GM12892 (cell line): ENCODE measurements around the gene PIP5KL1.

ENCODE experiments used
- DNase-seq: peaks from one replicate; pipeline ENCODE4 v3.0.0; 2011; ENCODE audit not compliant: insufficient read length
- FAIRE-seq: peaks from 2 replicates; lab custom pipeline; 2011; peaks lifted over from hg19 to GRCh38; lab: Jason Lieb, UNC
- POLR2A ChIP-seq: IDR thresholded peaks from 2 replicates; pipeline ENCODE4 v1.6.1; 2011; ENCODE audit warnings: low read depth, low read length, control low read depth
- POLR2AphosphoS5 ChIP-seq: IDR thresholded peaks from 2 replicates; pipeline ENCODE4 v1.6.1; 2011; ENCODE audit warnings: low read depth, low read length, control low read depth
- TAF1 ChIP-seq: IDR thresholded peaks from 2 replicates; pipeline ENCODE4 v1.6.1; 2011; ENCODE audit warnings: low read depth, mild to moderate bottlenecking, control low read depth, low read length, borderline replicate concordance

The PIP5KL1 gene

DNA sequence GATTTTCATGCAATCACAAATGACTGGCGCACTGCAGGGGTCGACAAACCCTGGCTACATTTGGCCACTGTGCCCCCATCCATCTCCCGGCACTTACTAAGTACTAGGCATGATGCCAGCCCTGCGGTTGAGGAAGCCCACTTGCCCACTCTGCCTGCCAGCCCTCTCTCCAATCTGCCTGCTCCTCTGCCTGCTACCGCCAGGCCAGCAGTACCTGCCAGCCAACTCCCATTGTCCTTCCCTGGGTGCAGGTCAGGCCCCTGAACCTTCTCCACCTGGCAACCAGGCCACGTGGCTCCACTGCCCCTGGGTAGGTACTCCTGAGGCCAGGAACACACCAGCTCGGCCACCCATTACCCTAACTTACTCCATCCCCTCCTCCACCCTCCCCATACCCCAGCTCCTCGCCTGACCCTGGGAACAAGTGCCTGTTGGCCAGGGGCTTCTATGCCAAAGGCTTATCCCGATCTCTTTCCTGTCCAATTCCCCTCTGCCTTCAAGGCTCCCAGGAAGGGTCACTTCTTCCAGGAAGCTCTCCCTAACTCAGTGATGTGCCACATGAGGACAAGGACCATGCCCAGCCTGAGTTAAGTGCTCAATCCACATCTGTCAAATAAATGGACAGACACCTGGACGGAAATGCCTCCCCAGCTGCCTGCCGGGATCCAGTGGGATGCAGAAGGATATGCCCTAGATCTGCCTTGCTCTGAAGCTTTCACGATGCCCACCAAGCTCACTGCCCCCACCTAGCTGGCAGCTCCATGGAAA, 43.6 kb upstream of the PIP5KL1 start:
- FAIRE-seq = no peak
- no peak for TF ChIP-seq POLR2A
- no peak for TF ChIP-seq TAF1
- TF ChIP-seq POLR2AphosphoS5 = no peak
- DNase-seq = no peak

DNA sequence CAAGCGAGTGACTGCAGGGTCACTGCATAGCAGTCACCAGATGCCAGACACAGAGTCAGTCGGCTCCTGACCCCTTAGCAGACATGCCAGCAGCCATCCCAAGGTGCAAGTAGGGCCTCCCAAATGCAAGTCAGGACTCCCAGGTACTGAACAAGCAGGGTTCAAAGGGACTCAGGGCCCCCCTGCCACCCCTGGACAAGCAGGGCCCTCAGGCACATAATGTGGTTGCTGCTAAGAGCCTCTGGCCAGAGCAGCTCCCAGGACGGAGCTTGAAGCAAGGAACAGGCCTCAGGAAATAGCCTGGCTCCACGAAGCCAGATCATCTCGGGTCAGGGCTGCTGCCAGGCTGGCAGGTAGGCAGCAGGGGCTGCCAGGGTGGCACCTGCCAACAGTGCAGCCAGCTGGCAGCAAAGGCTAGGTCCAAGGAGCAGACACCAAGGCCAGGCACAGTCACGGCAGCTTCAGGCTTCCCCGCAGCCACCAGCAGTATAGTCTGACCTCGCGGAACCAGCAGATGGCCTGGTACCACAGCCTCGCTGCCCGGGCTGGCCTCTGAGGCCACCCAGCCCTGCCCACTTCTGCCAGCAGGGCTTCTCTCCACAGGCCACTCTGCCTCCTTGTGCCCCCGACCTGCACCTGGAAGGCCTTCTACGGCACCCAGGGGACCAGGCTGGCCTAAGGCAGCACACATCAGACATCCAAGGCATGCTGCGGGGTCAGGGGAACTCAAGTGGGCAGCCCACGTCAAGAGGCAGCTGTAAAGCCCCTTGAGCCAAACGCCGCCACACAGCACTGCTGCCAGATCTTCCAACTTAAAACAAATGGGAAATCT, 42.8 kb upstream of the PIP5KL1 start:
- DNase-seq (no peak), FAIRE-seq (no peak)
- TF ChIP-seq POLR2AphosphoS5 (no peak), POLR2A (no peak), TAF1 (no peak)

DNA sequence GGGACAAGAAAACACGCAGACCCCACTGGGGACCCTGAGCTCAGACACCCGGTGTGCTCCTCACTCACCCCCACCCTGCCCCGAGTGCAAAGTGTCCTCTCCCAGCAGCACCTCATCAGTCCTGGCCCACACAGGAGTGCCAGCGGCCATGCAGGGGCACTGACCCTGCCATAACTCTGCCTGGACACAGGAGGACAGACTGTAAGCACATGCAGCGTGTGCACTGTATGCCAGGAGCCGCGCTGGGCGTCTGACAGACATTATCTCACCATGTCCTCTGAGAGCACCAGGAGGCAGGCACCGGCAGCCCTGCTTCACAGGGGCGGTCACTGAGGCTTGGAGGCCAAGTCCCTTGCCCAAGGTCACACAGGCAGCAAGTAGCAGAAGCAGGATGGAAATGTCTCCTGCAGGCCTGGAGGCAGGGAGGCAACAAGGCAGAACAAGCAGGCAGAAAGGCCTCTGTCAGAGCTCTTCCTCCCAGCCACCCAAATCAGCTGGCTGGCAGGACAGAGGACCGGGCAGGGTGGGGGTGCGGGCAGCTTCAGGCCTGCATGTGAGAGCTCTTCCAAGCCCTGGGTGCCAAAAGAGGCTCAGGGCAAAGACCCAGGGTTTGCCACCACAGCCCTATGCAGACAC, 41.8 kb upstream of the PIP5KL1 start:
- FAIRE-seq (no peak), DNase-seq (no peak)
- TF ChIP-seq POLR2AphosphoS5 (no peak), POLR2A (no peak), TAF1 (no peak)

DNA sequence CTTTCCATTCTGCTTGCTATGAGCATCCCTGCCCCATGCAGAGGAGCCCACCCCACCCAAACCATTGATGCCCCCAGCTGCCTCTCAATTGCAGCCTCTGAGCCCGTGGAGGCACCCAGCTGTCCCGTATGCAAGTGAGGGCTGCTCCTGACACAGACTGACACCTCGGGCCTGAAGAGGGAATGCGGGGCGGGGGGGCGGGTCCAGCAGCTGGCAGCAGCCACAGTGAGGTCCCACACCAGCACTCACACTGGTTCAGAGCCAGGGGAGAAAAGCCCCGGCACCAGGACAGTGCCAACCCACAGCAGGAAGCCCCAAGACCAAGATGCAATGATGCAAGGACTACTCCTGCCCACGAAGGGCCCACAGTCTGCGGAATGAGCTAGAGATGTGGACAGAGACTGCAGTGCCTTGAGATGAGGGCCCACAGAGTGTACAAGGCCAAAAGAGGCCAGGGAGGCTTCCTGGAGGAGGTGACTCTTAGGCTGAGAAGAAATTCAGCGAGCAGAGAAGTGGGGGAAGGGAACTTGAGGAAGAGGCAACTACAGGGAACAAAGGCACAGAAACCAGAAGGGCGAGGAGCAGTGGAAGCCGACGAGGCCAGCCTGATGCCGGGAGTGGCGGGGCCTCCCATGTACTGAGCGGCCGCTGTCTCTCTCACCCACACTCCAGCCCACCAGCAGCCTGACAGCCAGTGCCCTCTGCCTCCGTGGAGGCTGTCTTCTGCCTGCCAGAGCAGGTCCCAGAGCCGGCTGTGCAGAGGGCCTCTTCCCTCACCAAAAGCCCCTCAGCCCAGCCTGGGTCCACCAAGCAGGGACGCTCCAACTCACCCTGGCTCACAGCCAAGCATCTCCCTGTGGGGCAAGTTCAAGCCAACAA, 41.0 kb upstream of the PIP5KL1 start:
- TF ChIP-seq POLR2A = no peak
- no peak for TF ChIP-seq TAF1
- no peak for TF ChIP-seq POLR2AphosphoS5
- peak; percentile 42 for FAIRE-seq
- no peak for DNase-seq

DNA sequence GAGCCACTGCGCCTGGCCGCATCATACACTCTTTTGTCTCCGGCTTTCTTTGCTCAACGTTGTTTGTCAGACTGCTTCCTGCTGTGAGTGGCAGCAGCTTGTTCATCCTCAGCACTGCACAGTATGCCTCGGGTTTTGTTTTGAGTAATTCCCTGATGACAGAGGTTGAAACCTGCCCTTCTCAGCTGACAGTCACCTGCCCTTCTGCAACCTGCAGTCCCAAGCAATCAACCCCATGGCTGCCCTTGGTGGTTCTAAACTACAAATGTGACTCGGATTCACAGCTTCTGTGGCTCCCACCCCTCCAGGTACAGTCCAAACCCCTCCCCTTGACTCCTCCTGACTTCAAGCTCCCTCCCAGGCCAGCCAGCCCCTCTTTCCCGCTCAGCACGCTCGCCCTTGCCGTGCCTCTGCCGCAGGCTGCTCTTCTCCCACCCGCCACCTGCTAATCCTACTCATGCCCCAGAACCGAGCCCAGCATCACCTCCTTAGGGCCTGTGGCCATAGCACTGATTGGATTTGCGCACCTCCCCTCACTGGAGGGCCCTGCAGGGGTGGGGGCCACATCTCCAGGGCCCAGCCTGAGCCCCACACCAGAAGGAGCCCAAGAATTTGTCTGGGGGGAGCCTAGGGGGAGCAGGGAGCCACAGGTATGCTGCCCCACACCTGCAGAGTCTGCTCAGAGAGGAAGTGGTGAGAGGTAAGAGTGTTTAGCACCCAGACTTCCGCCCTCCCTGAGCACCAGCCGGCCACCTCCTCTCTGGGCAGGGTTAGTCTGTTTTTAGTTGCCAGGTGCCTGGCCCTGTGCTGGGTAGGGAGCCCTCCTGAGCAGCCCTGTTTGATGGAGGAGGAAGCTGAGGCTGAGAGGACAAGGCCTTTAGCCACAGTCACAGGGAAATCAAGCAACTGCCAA, 40.1 kb upstream of the PIP5KL1 start:
- peak; percentile 90 for DNase-seq
- TF ChIP-seq POLR2A (0 out of 2 replicates have a peak, but pooled peaks have one; percentile 35), POLR2AphosphoS5 (no peak), TAF1 (no peak)
- peak; percentile 100 for FAIRE-seq

DNA sequence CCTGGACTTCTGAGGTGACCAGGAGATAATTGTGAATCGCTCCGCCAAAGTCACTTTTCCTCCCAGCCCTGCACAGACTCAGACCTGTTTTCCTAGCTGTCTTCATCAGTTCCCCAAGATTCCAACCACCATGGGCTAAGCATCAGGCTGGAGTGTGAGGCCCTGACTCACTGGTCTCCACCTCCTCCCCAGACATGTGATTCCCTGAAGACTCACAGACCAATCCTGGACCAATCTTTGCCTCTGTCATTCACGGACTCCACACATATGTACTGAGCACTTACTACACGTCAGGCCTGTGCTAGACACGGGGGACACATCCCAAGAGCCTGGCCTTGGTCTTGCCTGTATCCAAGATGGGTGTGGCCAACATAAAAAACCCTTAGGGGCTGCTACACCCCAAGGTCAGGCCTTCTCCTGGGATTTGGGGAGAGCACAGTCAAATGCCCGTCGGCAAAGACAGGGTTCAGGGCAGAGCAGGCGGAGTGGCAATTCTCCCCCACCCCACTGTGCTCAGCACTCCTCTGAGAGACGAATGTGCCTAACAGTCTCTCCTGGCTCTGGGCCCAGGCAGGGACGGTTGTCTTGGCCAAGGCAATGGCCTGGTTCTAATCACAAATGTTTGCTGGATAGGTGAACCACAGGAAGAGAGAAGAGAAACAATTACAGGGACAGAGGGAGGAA, 38.3 kb upstream of the PIP5KL1 start:
- FAIRE-seq (no peak), DNase-seq (no peak)
- TF ChIP-seq TAF1 (no peak), POLR2AphosphoS5 (no peak), POLR2A (no peak)

DNA sequence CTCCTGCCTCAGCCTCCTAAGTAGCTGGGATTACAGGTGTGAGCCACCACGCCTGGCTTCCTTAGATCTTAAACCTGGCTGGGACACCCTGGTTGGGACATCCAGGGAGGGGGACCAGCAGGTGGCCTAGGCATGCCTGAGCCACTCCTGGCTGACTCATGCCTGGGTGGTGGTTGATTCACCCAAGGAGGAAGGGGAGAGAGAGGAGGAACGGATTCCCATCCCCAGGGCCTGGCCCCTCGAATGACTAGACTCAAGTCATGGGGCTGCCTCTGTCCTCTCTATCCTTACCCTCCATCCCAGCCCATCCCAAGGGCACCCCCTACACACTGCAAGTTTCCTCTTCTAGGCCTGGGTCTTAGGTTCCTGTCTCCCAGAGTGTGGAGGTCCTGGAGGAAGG, 37.5 kb upstream of the PIP5KL1 start:
- DNase-seq (no peak), FAIRE-seq (no peak)
- no peak for TF ChIP-seq POLR2AphosphoS5
- TF ChIP-seq TAF1 = no peak
- TF ChIP-seq POLR2A = no peak

DNA sequence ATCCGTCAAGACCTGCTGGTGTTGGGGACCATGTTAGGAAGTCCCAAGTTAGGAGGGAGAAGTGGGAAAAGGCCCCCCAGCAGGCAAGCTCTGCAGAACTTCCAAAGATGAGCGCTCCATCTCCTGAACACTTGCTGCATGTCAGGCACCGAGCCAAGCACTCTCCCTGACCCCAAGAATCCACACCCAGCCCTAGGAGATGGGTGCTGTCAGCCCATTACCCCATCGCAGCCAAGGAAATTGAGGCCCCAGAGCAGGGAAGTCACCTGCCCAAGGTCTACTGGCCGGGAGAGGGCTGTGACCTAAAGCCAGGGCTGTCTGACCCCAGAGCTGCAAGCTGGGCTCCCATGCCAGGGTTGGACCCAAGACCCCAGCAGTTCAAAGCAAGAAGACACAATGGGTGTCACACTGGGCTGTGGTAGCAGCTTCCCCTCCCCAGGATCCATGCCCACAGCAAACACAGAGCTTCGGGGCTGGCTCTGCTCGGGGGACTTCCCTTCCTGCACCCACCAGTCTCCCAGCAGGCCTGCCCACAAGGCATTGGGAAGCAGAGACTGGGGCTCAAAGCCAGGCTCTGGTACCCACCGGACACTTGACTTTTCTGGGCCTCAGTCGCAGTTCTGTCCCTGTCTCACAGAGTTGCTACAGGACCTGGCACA, 36.7 kb upstream of the PIP5KL1 start:
- DNase-seq (no peak), FAIRE-seq (no peak)
- no peak for TF ChIP-seq TAF1
- no peak for TF ChIP-seq POLR2A
- TF ChIP-seq POLR2AphosphoS5 = no peak

DNA sequence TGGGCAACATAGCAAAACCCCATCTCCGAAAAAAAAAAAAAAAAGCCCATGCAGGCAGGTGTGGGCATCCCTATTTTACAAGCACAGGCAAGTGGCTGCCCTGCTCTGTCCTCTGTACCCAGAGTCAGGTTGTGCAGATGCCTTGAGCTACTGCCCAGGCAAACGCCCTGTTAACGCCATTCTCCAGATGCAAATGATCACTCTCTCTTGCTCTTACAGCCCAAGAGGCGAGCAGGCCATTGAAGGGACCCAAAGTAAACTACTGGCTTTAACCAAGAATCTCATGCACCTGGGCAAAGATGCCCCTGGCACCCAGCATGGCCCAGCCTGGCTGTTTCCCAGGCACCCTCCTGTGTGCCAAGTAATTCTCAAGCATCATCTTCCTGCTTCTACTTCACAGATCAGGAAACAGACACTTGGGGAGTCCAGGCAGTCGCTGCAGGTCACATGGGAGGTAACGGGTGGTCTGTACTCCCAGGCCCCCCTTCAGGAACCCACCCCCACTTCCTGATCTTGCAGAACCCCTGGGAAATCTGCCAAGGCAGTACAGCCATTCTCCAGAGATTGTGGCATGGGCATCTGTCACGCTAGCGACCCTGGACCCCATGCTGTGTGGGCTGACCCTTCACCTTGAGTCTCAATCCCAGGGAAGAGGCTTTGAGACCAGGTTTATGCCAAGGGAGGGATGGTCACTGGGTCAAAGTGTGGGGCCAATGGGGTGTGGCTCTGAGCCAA, 36.0 kb upstream of the PIP5KL1 start:
- TF ChIP-seq TAF1 = no peak
- no peak for TF ChIP-seq POLR2AphosphoS5
- no peak for TF ChIP-seq POLR2A
- DNase-seq (no peak), FAIRE-seq (no peak)
